8988T (cell line): ENCODE data around the gene SLC7A1.

Experiments
- DNase-seq: peaks from one replicate; pipeline ENCODE4 v3.0.0; 2011

Gene SLC7A1

GRCh38 chr13:29550430-29550988, 45.0 kb downstream of the SLC7A1 start:
- DNase-seq, result no peak

GRCh38 chr13:29548722-29549121, 46.8 kb downstream of the SLC7A1 start:
- no peak for DNase-seq

- no peak for DNase-seq
These were observed 48.3 kb downstream of the SLC7A1 start for GRCh38 chr13:29547153-29547552.

DNA sequence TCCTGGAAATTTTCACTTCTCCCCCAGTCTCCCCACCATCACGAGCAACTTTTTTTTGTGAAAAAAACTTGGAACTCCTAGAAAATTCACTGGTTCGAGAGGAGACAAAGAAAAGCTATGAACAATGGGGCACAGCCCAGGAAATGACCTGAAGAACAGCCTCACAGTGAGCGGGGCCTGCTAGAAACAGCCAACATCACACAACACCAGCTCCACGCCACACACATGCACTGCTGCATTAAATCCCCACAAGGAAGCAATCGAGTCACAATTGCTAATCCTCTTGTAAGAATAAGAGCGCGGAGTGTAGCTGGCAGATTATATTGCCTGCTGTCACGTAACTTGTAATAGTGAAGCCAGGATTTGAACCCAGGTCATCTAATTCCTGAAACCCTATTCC, 48.8 kb downstream of the SLC7A1 start:
- DNase-seq, result no peak

GRCh38 chr13:29545988-29546387, 49.5 kb downstream of the SLC7A1 start:
- no peak for DNase-seq

DNA sequence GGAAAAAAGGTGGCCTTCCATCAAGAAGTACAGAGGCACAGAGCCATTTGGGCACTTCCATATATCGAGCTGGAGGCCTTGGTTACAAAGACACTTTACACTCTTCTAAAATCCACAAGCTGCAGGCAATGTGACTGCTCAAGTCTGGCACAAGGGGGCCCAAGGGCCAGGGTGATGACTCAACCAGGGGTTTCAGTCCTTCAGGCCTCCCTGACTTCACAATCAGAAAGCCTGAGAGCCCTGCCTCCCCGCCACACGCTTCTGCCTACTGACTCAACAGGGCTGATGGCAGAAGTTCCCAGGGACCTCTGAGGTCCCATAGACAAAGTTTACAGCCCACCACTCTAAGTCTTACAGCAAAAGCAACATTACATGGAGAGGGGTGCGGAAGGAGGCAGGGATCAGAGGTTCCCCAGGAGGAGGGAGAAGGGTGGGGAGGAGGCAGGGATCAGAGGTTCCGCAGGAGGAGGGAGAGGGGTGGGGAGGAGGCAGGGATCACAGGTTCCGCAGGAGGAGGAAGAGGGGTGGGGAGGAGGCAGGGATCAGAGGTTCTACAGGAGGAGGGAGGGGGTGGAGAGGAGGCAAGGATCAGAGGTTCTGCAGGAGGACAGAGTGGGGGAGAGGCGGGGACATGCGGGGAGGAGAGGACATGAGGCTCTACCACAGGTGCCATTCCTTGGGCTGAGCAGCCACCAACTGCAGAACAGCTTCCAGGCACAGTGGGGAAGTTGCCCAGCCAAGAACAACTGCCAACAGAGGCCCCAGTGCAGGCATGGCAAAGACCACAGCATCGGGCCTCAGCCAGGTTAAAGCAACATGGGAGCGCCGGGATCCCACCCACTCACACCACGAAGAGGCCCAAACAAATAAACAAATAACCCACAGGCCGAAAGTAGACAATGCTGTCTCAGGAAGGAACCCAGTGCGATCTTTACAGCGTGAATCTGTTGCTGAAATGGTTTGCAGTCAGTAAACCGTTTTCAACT, 52.0 kb downstream of the SLC7A1 start:
- no peak for DNase-seq

DNA sequence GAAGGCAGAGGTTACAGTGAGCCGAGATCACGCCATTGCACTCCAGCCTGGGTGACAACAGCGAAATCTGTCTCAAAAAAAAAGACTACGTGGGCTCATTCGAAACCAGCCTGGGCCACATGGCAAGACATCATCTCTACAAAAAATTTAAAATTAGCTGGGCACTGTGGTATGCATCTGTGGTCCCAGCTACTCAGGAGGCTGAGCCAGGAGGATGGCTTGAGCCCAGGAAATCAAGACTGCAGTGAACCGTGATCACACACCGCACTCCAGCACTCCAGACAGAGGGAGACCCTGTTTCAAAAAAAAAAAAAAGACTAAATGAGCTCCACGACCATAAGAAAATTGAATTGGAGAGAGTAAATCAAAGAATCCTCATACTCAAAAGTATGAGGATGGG, 53.1 kb downstream of the SLC7A1 start:
- no peak for DNase-seq

GRCh38 chr13:29541400-29541799, 54.1 kb downstream of the SLC7A1 start:
- no peak for DNase-seq

DNA sequence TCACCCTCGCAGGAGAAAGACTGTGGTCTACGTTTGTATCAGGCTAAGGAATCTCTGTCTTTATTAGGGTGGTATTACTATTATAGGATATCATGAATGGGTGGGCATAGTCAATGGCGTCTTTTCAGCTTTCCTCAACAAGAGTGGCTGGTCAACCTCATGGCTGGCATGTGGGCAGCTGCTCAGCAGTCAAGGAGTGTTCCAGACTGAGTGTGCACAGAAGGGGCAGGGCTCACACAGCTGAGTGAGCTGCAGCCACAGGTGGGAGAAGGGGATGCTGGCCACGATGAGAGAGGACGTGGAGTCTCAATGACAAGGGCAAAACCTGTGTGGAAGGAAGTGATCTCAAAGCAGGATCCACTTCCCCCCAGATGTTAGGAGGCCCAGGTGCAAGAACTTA, 54.7 kb downstream of the SLC7A1 start:
- no peak for DNase-seq

DNA sequence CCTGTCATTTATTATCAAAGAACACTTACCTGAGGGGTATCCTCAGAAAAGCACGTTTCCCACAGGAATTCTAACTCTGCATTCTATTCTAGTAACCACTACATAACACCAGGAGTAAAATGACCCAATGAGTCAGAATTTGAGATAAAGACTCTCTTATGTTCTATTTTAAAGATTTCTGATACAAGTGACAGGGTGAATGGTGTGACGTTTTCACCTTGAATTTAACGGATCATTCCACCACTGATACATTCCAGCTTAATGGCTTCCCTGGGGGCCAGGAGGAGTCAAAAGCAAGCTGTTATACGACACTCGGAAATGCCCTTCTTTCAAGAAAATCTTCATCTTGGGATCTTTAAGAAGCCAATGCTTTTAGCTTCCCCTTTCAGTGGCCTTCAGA, 55.2 kb downstream of the SLC7A1 start:
- DNase-seq, result no peak

DNA sequence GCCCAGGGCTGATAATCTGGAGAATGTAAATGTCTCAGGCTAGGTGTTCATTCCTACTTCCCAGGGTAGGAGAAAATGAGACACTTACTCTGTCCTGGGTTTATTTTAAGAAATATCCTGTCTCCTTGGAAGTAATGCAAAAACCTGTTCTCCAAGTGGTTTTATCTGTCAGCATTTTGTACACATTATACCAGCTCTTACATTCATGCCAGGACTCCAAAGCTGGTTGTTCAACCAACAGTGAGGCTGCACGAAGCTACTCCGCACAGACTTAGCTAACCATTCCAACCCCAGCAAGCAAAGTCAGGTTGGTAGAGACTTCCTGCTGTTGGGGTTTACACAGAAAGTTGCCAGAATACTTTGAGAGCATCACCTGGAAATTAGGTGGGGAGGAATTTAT, 55.6 kb downstream of the SLC7A1 start:
- no peak for DNase-seq

DNA sequence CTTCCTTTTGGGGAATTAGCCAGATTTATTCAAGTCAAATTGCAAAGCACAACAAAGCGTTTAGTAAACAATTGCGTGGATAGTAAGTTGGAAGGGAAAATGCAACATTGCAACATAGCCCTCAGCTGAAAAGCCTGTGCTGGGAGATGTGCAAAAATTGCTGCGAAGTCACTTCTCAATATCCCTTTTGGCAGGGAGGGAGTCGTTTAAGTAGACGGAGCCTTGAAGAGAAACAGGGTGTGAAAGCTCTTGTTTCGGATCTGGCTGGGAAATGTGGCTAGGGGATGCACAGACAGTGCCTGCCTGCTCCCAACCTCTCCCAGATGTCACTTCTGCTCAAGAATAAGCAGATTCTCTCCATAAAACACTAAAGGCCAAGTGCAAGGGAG, 56.8 kb downstream of the SLC7A1 start:
- DNase-seq, result no peak

DNA sequence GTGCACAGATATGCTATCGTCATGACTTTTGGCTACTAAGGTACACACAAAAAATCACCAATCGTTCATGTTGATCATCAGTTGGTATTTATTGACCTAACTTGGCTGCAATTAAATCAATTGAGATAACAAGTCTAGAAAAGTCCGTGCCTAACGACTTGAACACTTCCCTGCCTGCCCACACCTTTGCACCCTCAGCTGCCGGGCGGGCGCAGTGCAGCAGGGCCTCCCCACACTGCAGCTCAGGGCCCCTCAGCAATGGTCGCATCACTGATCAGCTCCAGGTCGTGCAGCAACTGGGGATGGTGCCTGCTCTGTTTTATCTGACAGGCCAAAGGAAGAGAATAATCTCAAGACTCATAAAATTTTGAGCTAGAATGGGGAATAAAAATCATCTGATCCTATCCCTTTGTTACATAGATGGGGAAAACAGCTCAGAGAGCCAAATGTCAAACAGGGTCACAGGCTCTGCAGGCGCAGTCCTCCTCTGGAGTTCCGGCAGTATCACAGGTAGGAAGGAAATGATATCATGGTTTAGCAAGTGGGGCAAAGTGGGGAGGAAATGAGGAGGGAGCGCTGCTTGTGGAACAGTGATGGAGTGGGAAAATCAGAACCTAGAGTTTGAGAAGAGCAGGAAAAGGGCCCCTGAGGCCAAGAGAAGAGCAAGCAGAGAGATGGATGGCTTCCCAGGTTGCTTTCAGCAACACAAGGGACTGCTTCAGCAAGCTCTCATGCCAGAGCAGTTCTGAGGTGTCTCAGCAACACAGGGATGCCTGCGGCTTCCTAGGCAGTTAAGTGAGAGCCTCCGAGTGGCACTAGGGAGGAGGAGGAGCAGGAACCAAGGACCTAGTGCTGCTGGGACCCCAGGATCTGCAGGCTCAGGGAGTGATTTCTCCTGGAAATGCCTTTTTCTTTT, 57.5 kb downstream of the SLC7A1 start:
- no peak for DNase-seq

DNA sequence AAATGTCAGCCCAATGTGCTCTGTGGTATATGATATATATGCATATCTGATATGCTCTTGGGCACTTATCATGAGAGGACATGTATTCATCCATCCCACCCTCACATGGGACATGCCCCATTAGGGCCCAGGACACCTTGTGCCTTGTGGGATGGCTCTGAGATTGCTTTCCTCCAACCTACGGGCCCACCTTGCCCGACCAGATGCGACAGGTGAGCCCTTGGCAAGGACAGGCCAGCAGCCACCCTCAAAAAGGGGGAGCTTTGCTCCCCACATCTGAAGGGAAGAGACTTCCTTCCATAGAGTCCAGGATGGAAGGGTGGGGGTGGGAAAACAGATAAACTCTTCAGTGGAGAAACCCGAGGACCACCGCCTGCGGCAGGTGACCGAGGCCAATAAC, 58.6 kb downstream of the SLC7A1 start:
- DNase-seq, result no peak

GRCh38 chr13:29535663-29536655, 59.5 kb downstream of the SLC7A1 start:
- DNase-seq, result no peak

GRCh38 chr13:29534083-29534482, 61.4 kb downstream of the SLC7A1 start:
- no peak for DNase-seq

DNA sequence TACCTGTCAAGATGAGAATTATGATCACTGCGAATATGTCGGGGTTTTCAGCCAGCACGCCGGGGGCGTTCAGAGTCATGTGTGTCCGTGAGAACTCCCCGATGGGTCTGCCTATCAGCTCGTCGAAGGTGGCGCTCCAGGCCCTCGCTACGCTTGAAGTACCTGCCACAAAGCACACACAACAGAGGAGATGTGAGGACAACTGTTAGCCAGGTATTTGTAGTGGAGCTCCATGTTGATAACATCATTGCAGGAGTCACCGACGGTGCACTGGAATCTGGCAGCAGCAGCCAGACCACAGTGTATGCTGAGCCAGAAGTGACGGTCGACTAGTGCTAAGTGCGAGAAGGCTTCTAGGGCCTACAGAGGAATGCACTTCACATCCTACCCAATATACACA, 62.7 kb downstream of the SLC7A1 start:
- no peak for DNase-seq

- no peak for DNase-seq
These were observed 63.4 kb downstream of the SLC7A1 start for GRCh38 chr13:29532116-29532515.

GRCh38 chr13:29530901-29531300, 64.6 kb downstream of the SLC7A1 start:
- DNase-seq, result no peak

DNA sequence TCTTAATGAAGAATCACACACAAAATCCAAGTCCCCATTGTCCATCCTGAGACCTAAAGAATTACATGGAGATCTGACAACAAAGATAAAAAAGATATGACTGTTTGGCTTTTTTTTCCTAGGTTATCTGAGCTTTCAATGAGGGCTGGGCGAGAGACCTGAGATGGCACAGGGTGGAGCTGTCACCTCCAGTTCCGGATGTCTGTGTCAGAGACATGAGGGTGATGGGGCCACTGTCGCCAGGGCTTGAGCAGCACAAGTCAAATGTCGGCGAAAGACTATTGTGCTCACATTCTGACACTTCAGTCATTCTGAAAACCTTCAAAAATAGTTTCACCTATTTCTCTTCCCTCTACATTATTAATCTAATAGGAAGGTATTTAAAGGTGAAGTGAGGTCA, 65.7 kb downstream of the SLC7A1 start:
- no peak for DNase-seq

- DNase-seq, result no peak
These were observed 67.6 kb downstream of the SLC7A1 start for GRCh38 chr13:29527916-29528315.

- no peak for DNase-seq
These were observed 68.0 kb downstream of the SLC7A1 start for GRCh38 chr13:29527511-29527910.
